ENCODE data around the gene COL8A2. TPM values are rescaled to one million over a fixed set of nuclear protein-coding genes. Genes with fewer than 3 reads are reported as not detected.

COL8A2 gene
- total and polyA plus RNA-seq, 2 donors (not counting 3 experiments of a cell fraction or from before 2014, with no cell fraction given) = 1.2 to 1.3 TPM

- intact Hi-C loops (cut with micrococcal nuclease) (no loop called here), dilution Hi-C loops (cut with MboI; ENCODE audit: extremely low pct_ligation_motif_present, low sequenced_read_pairs) (no loop called here)
- H4K20me1 ChIP-seq (replicated peaks; ENCODE audit: control insufficient read depth, extremely low read depth, insufficient read depth, low read length) = no peaks in the 10 kb centered on the region
- no peak overlapping the region for H3K4me2 ChIP-seq (ENCODE audit: insufficient read depth, low read length)
- no peaks in the 10 kb centered on the region for H3K9me3 ChIP-seq (replicated peaks; ENCODE audit: control insufficient read depth, insufficient read depth, low read length)
- no peaks in the 10 kb centered on the region for H3K9me1 ChIP-seq (replicated peaks; ENCODE audit: control insufficient read depth, extremely low read depth, insufficient read depth, low read length)
- TF ChIP-seq POLR2AphosphoS5 (IDR thresholded peaks at IDR 0.05; ENCODE audit: insufficient read depth, low read depth, low read length) (no peak), EZH2 (IDR thresholded peaks at IDR 0.05; ENCODE audit: borderline replicate concordance, low read depth, low read length, severe bottlenecking) (no peak), GATA2 (IDR thresholded peaks at IDR 0.05; ENCODE audit: insufficient read depth, insufficient read length, low read depth, low read length) (no peak), MAX (IDR thresholded peaks at IDR 0.05; ENCODE audit: insufficient read depth, insufficient read length) (no peak), MYC (IDR thresholded peaks at IDR 0.05; ENCODE audit: low read depth, low read length) (no peak), POLR2A (IDR thresholded peaks at IDR 0.05; ENCODE audit: low read depth, low read length) (no peak)
- peaks cover 15% of the 10 kb centered on the region for H3K79me2 ChIP-seq (ENCODE audit: control insufficient read depth, insufficient read depth, low read length)
- no peak overlapping the region for H3K4me3 ChIP-seq (replicated peaks in 1 of 3; ENCODE audit: insufficient read depth in 1 of 3, low read depth in 1 of 3, low read length in 3 of 3)
- FAIRE-seq (no peak), DNase-seq (ENCODE audit: low read depth, low spot score) (no peak)
- H2AFZ ChIP-seq (ENCODE audit: low read depth, low read length) = no peak overlapping the region
- peaks cover 8% of the 10 kb centered on the region for H3K4me1 ChIP-seq (ENCODE audit: control insufficient read depth, extremely low read depth, insufficient read depth, low read length)
- H3K9ac ChIP-seq (replicated peaks; ENCODE audit: extremely low read depth, insufficient read depth, low read length) = no peak overlapping the region
- no peaks in the 10 kb centered on the region for H3K36me3 ChIP-seq (ENCODE audit: control insufficient read depth in 2 of 2, extremely low read depth in 1 of 2, insufficient read depth in 2 of 2, low read length in 2 of 2)
- ChIA-PET POLR2A (no interaction called here), CTCF (interaction anchor here (0.7 kb wide), 1 partner anchor 224 kb away, joined by 3 read pairs; no protein-coding TSS in a partner anchor)
- no peak overlapping the region for H3K27ac ChIP-seq (ENCODE audit: insufficient read depth, low read depth, low read length)
- BruUV-seq (replicated peaks) = no TSS peak
- no peaks in the 10 kb centered on the region for H3K27me3 ChIP-seq (ENCODE audit: control insufficient read depth in 2 of 2, insufficient read depth in 2 of 2, low read length in 2 of 2)
Observed at GRCh38 chr1:36085686-36086526, 39.1 kb downstream of the COL8A2 start.

- intact Hi-C loops (cut with micrococcal nuclease) (no loop called here), dilution Hi-C loops (cut with MboI; ENCODE audit: extremely low pct_ligation_motif_present, low sequenced_read_pairs) (no loop called here)
- Histone ChIP-seq H3K4me2 (ENCODE audit: insufficient read depth, low read length) (no peak overlapping the region), H3K27me3 (ENCODE audit: control insufficient read depth in 2 of 2, insufficient read depth in 2 of 2, low read length in 2 of 2) (no peaks in the 10 kb centered on the region), H3K27ac (ENCODE audit: insufficient read depth, low read depth, low read length) (no peak overlapping the region), H3K79me2 (ENCODE audit: control insufficient read depth, insufficient read depth, low read length) (peaks cover 12% of the 10 kb centered on the region), H3K36me3 (ENCODE audit: control insufficient read depth in 2 of 2, extremely low read depth in 1 of 2, insufficient read depth in 2 of 2, low read length in 2 of 2) (no peaks in the 10 kb centered on the region), H4K20me1 (replicated peaks; ENCODE audit: control insufficient read depth, extremely low read depth, insufficient read depth, low read length) (no peaks in the 10 kb centered on the region), H3K9me3 (replicated peaks; ENCODE audit: control insufficient read depth, insufficient read depth, low read length) (no peaks in the 10 kb centered on the region), H3K4me3 (replicated peaks in 1 of 3; ENCODE audit: insufficient read depth in 1 of 3, low read depth in 1 of 3, low read length in 3 of 3) (no peak overlapping the region), H3K4me1 (ENCODE audit: control insufficient read depth, extremely low read depth, insufficient read depth, low read length) (peaks cover 8% of the 10 kb centered on the region), H3K9me1 (replicated peaks; ENCODE audit: control insufficient read depth, extremely low read depth, insufficient read depth, low read length) (no peaks in the 10 kb centered on the region), H3K9ac (replicated peaks; ENCODE audit: extremely low read depth, insufficient read depth, low read length) (no peak overlapping the region), H2AFZ (ENCODE audit: low read depth, low read length) (no peak overlapping the region)
- DNase-seq (ENCODE audit: low read depth, low spot score) (no peak), FAIRE-seq (no peak)
- TF ChIP-seq POLR2AphosphoS5 (IDR thresholded peaks at IDR 0.05; ENCODE audit: insufficient read depth, low read depth, low read length) = no peak
- TF ChIP-seq CTCF (IDR thresholded peaks at IDR 0.05; ENCODE audit: extremely low read depth in 1 of 2, insufficient read depth in 1 of 2, low read depth in 1 of 2, low read length in 2 of 2) = no peak
- TF ChIP-seq POLR2A (IDR thresholded peaks at IDR 0.05; ENCODE audit: low read depth, low read length) = no peak
- no peak for TF ChIP-seq EZH2 (IDR thresholded peaks at IDR 0.05; ENCODE audit: borderline replicate concordance, low read depth, low read length, severe bottlenecking)
- no peak for TF ChIP-seq FOS (IDR thresholded peaks at IDR 0.05; ENCODE audit: borderline replicate concordance, insufficient read depth, low read length)
- TF ChIP-seq JUN (IDR thresholded peaks at IDR 0.05; ENCODE audit: borderline replicate concordance, insufficient read depth, insufficient read length, low read depth) = no peak
- no peak for TF ChIP-seq GATA2 (IDR thresholded peaks at IDR 0.05; ENCODE audit: insufficient read depth, insufficient read length, low read depth, low read length)
- TF ChIP-seq MAX (IDR thresholded peaks at IDR 0.05; ENCODE audit: insufficient read depth, insufficient read length) = no peak
- TF ChIP-seq MYC (IDR thresholded peaks at IDR 0.05; ENCODE audit: low read depth, low read length) = no peak
- POLR2A ChIA-PET = no interaction called here
- CTCF ChIA-PET = interaction anchor here (1.8 kb wide), 1 partner anchor 202 kb away, joined by 4 read pairs; the partner anchor contains the start of gene AGO1
- BruUV-seq (replicated peaks) = no TSS peak
Observed at GRCh38 chr1:36085126-36085525, 39.9 kb downstream of the COL8A2 start.

All from endothelial cell of umbilical vein (primary cell).